K562 (cell line): Measurements from ENCODE around the gene DELE1. TPM values are rescaled to one million over a fixed set of nuclear protein-coding genes. Genes with fewer than 3 reads are reported as not detected.
A peak's percentile ranks its signal among the peaks of the same experiment; 100 is the strongest.

Source experiments
- BACH1 ChIP-seq: fragments of 200-800 bp; sonication (Bioruptor generic); IDR thresholded peaks from 2 replicates; pipeline ENCODE4 v1.6.1; 2016; ENCODE audit warnings: missing genetic modification characterization, missing compliant biosample characterization
- BCOR ChIP-seq: fragments of 450-650 bp; IDR thresholded peaks from 2 replicates; pipeline ENCODE4 v1.6.1; 2016
- COPS2 ChIP-seq: fragments of 450-650 bp; conservative IDR thresholded peaks from 2 replicates; pipeline ENCODE4 v1.6.1; 2016; ENCODE audit warnings: mild to moderate bottlenecking, moderate library complexity
- GATAD2B ChIP-seq: fragments of 450-650 bp; IDR thresholded peaks from 2 replicates; pipeline ENCODE4 v1.6.1; 2017; ENCODE audit warnings: mild to moderate bottlenecking, borderline replicate concordance
- HCFC1 ChIP-seq: IDR thresholded peaks from 2 replicates; pipeline ENCODE4 v1.6.1; 2012; ENCODE audit warnings: low read depth, low read length, improper control_type of control experiment
- NR1H2 ChIP-seq: sonication (generic); formaldehyde crosslinking; IDR thresholded peaks from 2 replicates; pipeline ENCODE4 v1.4.0; 2020; ENCODE audit warnings: mild to moderate bottlenecking, missing genetic modification reagents
- RB1 ChIP-seq: fragments of 450-650 bp; IDR thresholded peaks from 2 replicates; pipeline ENCODE4 v1.6.1; 2017; ENCODE audit warnings: low read depth, mild to moderate bottlenecking
- SETDB1 ChIP-seq: IDR thresholded peaks from one replicate; pipeline ENCODE4 v1.6.1; 2012; ENCODE audit warnings: low read length, control low read depth, inconsistent platforms
- SIN3A ChIP-seq, 2 experiments: fragments of 150-350 bp in 1 of 2; IDR thresholded peaks; 2 replicates each; pipeline ENCODE4 v1.6.1; 2011 to 2016; ENCODE audit warnings: borderline replicate concordance in 2 of 2, low read depth in 2 of 2, low read length in 2 of 2, mild to moderate bottlenecking in 2 of 2, moderate library complexity in 2 of 2; ENCODE audit not compliant: control insufficient read depth in 1 of 2
- SMARCC2 ChIP-seq: fragments of 450-650 bp; IDR thresholded peaks from 2 replicates; pipeline ENCODE4 v1.6.1; 2017; ENCODE audit warnings: antibody characterized with exemption, moderate library complexity, mild to moderate bottlenecking, low read depth
- SNIP1 ChIP-seq: fragments of 450-650 bp; IDR thresholded peaks from 2 replicates; pipeline ENCODE4 v1.7.1; 2017; ENCODE audit warnings: low read depth, mild to moderate bottlenecking
- ZFPM2 ChIP-seq: fragments of 250-450 bp; sonication (Bioruptor Pico); IDR thresholded peaks from 2 replicates; pipeline ENCODE4 v1.5.1; 2022; ENCODE audit warnings: mild to moderate bottlenecking
- ZNF274 ChIP-seq: IDR thresholded peaks from 2 replicates; pipeline ENCODE4 v1.6.1; 2011; ENCODE audit warnings: low read depth, mild to moderate bottlenecking, low read length, moderate library complexity, borderline replicate concordance
- polyA plus RNA-seq, 8 experiments: library from polyadenylated mRNA; depleted of rRNA in 4 of 8; stranded (reverse) in 5 of 8; unstranded in 3 of 8; fragments of >200 nt; fragmentation: Nextera tagmentation in 2 of 8; fragmentation: Illumina TruSeq in 1 of 8; extraction: Ambion mirVana in 2 of 8; extraction: Trizol in 1 of 8; gene quantifications; 2 replicates each; pipeline versions ENCODE4 v1.2.1 to v1.2.3, GENCODE V29; 2011 to 2014; ENCODE audit warnings: inconsistent platforms in 1 of 8, missing spikeins in 1 of 8
- total RNA-seq, 7 experiments: library from RNA; depleted of rRNA in 6 of 7; stranded (reverse); fragments of >200 nt in 6 of 7; fragmentation: Illumina TruSeq in 2 of 7; extraction: Trizol in 2 of 7; gene quantifications; 2 replicates each; pipeline versions ENCODE4 v1.2.1 to v1.2.3, GENCODE V29; 2011 to 2021; ENCODE audit warnings: low replicate concordance in 1 of 7
- TF ChIP-seq, protein P1 (sequence below), 2 experiments: fragments of 450-650 bp in 1 of 2; IDR thresholded peaks; 2 replicates each; pipeline ENCODE4 v1.6.1; 2011 to 2017; ENCODE audit warnings: low read depth in 2 of 2, antibody characterized with exemption in 1 of 2, borderline replicate concordance in 1 of 2, low read length in 1 of 2, mild to moderate bottlenecking in 1 of 2, mixed read lengths in 1 of 2; ENCODE audit not compliant: control insufficient read depth in 1 of 2
- TF ChIP-seq, protein P2 (sequence below): sonication (generic); formaldehyde crosslinking; IDR thresholded peaks from 2 replicates; pipeline ENCODE4 v1.8.0; 2022; ENCODE audit warnings: missing genetic modification reagents, mild to moderate bottlenecking, borderline replicate concordance
- TF ChIP-seq, protein P3 (sequence below): fragments of 450-650 bp; IDR thresholded peaks from one replicate; pipeline ENCODE4 v1.6.1; 2018; ENCODE audit warnings: mild to moderate bottlenecking, moderate library complexity; ENCODE audit not compliant: partially characterized antibody
- TF ChIP-seq, protein P4 (sequence below), 3 experiments: fragments of 200-800 bp in 1 of 3; sonication (Bioruptor generic) in 1 of 3; sonication (generic) in 1 of 3; formaldehyde crosslinking in 1 of 3; IDR thresholded peaks; 2 replicates each; pipeline versions ENCODE4 v1.6.1 to v1.8.0; 2016 to 2022; ENCODE audit warnings: mild to moderate bottlenecking in 2 of 3, missing compliant biosample characterization in 2 of 3, missing genetic modification characterization in 2 of 3, missing genetic modification reagents in 1 of 3
- TF ChIP-seq, protein P5 (sequence below): fragments of 250-450 bp; sonication (Bioruptor Pico); IDR thresholded peaks from 2 replicates; pipeline ENCODE4 v1.4.0; 2020; ENCODE audit warnings: mild to moderate bottlenecking

DELE1 gene
- total and polyA plus RNA-seq, 9 of the 15 experiments (the other 6 are each of a cell fraction or from before 2014, with no cell fraction given), result 16.6 to 74.4 (median 49.8) TPM

DNA sequence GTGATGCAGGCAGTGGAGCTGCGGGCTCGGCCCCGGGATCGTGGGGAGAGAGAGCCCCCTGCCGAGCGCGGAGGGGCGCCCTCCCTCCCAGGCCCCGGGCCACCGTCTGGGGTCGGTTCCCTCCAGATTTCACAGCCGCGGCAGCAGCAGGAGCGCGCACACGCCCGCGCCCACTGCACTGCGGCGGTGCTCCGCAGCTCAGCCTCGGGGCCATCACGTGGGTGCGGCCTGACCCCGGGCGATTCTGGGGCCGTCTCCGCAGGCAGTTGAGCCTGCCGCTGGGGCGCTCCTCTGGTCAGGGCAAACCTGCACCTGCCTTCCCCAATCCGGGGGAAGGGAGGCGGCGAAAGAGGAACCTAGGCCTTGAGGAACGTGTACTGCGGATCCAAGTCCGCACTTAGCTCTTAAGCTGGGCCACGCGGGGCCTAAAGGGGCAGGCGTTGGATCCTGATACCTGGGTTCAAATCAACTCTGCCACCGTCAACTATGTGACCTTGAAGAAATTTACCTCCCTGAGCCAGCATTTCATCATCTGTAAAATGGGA lies 9.4 kb upstream of the DELE1 start (continued):
- TF ChIP-seq GATAD2B (no peak), SETDB1 (no peak), COPS2 (no peak), BCOR (0 out of 2 replicates have a peak, but pooled peaks have one; percentile 23), RB1 (peak; percentile 86; the same call in 1 of the 2 replicates), HCFC1 (0 out of 2 replicates have a peak, but pooled peaks have one; percentile 9), SNIP1 (no peak), NR1H2 (CRISPR knock-in tag) (no peak), ZFPM2 (CRISPR knock-in tag) (no peak), BACH1 (tag) (no peak), ZNF274 (no peak), SIN3A (IDR thresholded peaks at IDR 0.05; ENCODE audit: borderline replicate concordance in 2 of 2, control insufficient read depth in 1 of 2, low read depth in 2 of 2, low read length in 2 of 2) (no peak), SMARCC2 (no peak)
- TF ChIP-seq, protein P1, sequence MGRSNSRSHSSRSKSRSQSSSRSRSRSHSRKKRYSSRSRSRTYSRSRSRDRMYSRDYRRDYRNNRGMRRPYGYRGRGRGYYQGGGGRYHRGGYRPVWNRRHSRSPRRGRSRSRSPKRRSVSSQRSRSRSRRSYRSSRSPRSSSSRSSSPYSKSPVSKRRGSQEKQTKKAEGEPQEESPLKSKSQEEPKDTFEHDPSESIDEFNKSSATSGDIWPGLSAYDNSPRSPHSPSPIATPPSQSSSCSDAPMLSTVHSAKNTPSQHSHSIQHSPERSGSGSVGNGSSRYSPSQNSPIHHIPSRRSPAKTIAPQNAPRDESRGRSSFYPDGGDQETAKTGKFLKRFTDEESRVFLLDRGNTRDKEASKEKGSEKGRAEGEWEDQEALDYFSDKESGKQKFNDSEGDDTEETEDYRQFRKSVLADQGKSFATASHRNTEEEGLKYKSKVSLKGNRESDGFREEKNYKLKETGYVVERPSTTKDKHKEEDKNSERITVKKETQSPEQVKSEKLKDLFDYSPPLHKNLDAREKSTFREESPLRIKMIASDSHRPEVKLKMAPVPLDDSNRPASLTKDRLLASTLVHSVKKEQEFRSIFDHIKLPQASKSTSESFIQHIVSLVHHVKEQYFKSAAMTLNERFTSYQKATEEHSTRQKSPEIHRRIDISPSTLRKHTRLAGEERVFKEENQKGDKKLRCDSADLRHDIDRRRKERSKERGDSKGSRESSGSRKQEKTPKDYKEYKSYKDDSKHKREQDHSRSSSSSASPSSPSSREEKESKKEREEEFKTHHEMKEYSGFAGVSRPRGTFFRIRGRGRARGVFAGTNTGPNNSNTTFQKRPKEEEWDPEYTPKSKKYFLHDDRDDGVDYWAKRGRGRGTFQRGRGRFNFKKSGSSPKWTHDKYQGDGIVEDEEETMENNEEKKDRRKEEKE (IDR thresholded peaks at IDR 0.05; ENCODE audit: borderline replicate concordance in 1 of 2, control insufficient read depth in 1 of 2, low read depth in 2 of 2, low read length in 1 of 2), result no peak
- TF ChIP-seq, protein P2, sequence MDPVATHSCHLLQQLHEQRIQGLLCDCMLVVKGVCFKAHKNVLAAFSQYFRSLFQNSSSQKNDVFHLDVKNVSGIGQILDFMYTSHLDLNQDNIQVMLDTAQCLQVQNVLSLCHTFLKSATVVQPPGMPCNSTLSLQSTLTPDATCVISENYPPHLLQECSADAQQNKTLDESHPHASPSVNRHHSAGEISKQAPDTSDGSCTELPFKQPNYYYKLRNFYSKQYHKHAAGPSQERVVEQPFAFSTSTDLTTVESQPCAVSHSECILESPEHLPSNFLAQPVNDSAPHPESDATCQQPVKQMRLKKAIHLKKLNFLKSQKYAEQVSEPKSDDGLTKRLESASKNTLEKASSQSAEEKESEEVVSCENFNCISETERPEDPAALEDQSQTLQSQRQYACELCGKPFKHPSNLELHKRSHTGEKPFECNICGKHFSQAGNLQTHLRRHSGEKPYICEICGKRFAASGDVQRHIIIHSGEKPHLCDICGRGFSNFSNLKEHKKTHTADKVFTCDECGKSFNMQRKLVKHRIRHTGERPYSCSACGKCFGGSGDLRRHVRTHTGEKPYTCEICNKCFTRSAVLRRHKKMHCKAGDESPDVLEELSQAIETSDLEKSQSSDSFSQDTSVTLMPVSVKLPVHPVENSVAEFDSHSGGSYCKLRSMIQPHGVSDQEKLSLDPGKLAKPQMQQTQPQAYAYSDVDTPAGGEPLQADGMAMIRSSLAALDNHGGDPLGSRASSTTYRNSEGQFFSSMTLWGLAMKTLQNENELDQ, result no peak
- TF ChIP-seq, protein P3, sequence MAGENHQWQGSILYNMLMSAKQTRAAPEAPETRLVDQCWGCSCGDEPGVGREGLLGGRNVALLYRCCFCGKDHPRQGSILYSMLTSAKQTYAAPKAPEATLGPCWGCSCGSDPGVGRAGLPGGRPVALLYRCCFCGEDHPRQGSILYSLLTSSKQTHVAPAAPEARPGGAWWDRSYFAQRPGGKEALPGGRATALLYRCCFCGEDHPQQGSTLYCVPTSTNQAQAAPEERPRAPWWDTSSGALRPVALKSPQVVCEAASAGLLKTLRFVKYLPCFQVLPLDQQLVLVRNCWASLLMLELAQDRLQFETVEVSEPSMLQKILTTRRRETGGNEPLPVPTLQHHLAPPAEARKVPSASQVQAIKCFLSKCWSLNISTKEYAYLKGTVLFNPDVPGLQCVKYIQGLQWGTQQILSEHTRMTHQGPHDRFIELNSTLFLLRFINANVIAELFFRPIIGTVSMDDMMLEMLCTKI, result no peak
- TF ChIP-seq, protein P4, sequence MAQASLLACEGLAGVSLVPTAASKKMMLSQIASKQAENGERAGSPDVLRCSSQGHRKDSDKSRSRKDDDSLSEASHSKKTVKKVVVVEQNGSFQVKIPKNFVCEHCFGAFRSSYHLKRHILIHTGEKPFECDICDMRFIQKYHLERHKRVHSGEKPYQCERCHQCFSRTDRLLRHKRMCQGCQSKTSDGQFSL (CRISPR knock-in tag; IDR thresholded peaks at IDR 0.05), result no peak
- TF ChIP-seq, protein P4 (tag; IDR thresholded peaks at IDR 0.05), result no peak
- TF ChIP-seq, protein P5, sequence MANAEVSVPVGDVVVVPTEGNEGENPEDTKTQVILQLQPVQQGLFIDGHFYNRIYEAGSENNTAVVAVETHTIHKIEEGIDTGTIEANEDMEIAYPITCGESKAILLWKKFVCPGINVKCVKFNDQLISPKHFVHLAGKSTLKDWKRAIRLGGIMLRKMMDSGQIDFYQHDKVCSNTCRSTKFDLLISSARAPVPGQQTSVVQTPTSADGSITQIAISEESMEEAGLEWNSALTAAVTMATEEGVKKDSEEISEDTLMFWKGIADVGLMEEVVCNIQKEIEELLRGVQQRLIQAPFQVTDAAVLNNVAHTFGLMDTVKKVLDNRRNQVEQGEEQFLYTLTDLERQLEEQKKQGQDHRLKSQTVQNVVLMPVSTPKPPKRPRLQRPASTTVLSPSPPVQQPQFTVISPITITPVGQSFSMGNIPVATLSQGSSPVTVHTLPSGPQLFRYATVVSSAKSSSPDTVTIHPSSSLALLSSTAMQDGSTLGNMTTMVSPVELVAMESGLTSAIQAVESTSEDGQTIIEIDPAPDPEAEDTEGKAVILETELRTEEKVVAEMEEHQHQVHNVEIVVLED, result no peak
